PC-9 (cell line): ENCODE measurements around the gene SORBS1.

Experiments used
- CTCF ChIP-seq: fragments of 200-600 bp; sonication (generic); conservative IDR thresholded peaks from 2 replicates; pipeline ENCODE4 v1.6.1; 2017; ENCODE audit warnings: mixed run types, antibody characterized with exemption, mild to moderate bottlenecking, moderate library complexity
- EZH2 ChIP-seq: fragments of 200-600 bp; sonication (generic); IDR thresholded peaks from 2 replicates; pipeline ENCODE4 v1.8.0; 2017; ENCODE audit warnings: antibody characterized with exemption, low read depth

GRCh38 chr10:95454940-95455339 is 106.2 kb downstream of the SORBS1 start:
- TF ChIP-seq CTCF (no peak), EZH2 (no peak)
